Measurements from ENCODE around the gene B3GALT6. TPM values are rescaled to one million over a fixed set of nuclear protein-coding genes. Genes with fewer than 3 reads are reported as not detected.

Gene B3GALT6
- polyA plus RNA-seq, 1 donor from 2014 or later, result 5.6 TPM

GRCh38 chr1:1238702-1239178 lies 6.7 kb downstream of the B3GALT6 start:
- no peak overlapping the region for H3K4me3 Mint-ChIP-seq
- H3K36me3 Mint-ChIP-seq, result no peaks in the 10 kb centered on the region
- H3K27ac Mint-ChIP-seq, result no peak overlapping the region
- no peaks in the 10 kb centered on the region for H3K9me3 Mint-ChIP-seq
- peaks cover 8% of the 10 kb centered on the region for H3K27me3 Mint-ChIP-seq
- H3K4me1 Mint-ChIP-seq, result peaks cover 0 to 4% (median 4%) of the 10 kb centered on the region in 3 donors

DNA sequence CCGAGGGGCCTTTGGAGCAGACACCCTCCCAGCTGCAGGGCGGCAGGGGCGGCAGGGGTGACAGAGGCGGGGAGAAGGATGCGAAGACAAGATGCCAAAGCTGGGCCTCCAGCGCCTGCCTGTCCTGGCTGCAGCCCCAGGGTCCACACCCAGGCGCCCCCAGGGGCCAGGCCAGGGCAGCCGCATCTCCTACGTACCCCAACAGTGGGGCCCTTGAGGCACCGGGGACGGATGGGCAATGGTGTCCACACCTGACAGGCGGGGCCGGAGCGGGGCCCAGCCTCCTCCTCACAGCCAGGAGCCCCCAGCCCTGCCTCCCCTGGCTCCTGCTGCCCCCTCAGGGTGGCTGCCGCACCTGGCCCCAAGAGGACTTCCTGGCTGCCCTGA lies 7.2 kb downstream of the B3GALT6 start:
- Mint-ChIP-seq H3K36me3 (no peaks in the 10 kb centered on the region), H3K4me3 (no peak overlapping the region)

GRCh38 chr1:1239614-1240347 lies 7.7 kb downstream of the B3GALT6 start:
- H3K9me3 Mint-ChIP-seq, result no peaks in the 10 kb centered on the region
- H3K27ac Mint-ChIP-seq, result no peak overlapping the region
- no peaks in the 10 kb centered on the region for H3K36me3 Mint-ChIP-seq
- H3K27me3 Mint-ChIP-seq, result peaks cover 8% of the 10 kb centered on the region
- H3K4me1 Mint-ChIP-seq, result no peaks in the 10 kb centered on the region
- no peak overlapping the region for H3K4me3 Mint-ChIP-seq

More for the DNA sequence above, 7.2 kb downstream of the B3GALT6 start:
- Mint-ChIP-seq H3K27me3 (peaks cover 8% of the 10 kb centered on the region), H3K4me1 (peaks cover 0 to under 1% (median 0%) of the 10 kb centered on the region in 3 donors), H3K9me3 (no peaks in the 10 kb centered on the region), H3K27ac (no peak overlapping the region)

DNA sequence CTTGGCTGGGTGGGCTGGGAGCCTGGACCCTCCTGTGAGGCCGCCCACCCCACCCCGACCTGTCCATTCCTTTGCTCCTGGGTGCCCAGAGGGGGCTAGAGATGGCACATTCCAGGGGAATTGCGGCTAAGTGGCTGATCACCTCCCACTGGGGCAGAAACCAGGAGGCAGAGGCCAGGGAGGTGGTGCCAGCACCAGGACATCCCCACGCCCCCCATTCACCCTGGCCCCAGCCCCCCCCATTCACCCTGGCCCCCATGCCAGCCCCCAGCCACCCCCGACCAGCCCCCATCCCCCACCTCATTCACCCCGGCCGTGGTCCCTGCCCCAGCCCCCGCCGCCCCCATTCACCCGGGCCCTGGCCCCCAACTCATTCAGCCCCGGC lies 8.3 kb downstream of the B3GALT6 start:
- no peak overlapping the region for H3K4me3 Mint-ChIP-seq
- no peaks in the 10 kb centered on the region for H3K9me3 Mint-ChIP-seq
- no peaks in the 10 kb centered on the region for H3K36me3 Mint-ChIP-seq
- no peak overlapping the region for H3K27ac Mint-ChIP-seq
- no peaks in the 10 kb centered on the region for H3K4me1 Mint-ChIP-seq
- H3K27me3 Mint-ChIP-seq, result peaks cover 8% of the 10 kb centered on the region

DNA sequence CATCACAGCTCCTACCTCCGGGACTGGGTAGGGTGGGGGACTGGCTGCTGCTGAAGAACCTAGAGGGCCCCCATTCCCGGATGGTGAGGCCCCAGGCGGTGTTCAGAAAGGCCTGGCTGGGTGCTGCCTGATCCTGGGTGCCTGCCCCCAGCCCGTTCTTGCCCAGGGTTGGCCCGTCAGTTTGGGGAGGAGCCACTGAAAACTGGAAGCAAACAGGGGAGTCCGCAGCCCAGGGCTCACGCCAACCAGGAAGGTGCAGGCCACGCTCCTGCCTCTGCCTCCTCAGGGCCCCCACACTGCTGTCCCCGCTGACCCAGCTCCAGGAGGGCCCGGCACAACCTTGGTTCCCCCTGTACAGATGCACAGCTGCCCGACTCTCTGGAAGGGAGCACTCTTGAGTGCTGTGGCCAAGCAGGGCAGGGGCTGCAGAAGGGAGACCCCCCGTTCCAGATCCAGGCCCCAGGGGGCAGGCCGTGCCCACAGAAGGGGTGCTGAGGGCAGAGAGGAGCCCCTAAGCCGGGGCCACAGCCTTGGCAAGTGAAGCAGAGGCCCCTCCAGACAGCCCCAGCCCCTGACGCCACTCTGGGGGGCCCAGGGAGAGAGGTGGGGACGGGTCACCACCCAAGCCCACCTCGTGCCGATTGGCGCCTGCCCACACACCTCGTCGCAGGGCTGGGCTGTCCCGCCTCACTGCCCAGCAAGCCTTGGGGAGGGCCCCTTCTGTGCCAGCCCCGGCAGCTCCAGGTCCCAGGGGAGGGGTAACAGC lies 9.0 kb downstream of the B3GALT6 start:
- Mint-ChIP-seq H3K4me1 (no peaks in the 10 kb centered on the region), H3K4me3 (no peak overlapping the region), H3K27me3 (peaks cover 8% of the 10 kb centered on the region), H3K27ac (no peak overlapping the region), H3K9me3 (no peaks in the 10 kb centered on the region), H3K36me3 (no peaks in the 10 kb centered on the region)

DNA sequence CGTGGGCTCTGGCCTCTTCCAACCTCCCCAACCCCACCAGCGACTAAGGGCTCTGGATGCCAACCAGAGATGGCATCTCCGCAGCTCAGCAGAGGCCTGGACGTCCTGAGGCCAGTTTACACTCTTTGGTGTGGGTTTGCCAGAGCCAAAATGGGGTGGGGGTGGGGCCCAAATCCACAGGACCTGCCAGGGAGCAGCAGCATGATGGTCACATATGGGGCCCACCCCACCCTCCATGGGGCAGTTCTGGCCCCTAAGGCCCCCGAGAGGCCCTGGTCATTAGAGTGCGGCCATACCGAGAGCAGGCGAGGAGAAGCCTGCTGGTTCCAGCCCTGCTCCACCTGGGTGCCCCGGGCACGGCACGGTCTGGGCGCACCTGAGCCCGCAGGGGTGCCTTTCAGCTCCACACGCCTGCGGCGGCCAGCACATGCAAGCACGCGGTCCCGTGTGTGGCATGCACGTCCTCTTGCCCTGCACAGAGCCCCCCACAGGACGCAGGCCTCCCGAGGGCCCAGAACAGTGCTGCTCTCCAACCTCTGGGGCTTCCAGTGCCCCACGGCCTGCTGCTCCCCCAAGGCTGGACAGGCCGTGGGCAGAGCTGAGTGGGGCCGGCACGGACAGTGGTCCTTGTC lies 9.7 kb downstream of the B3GALT6 start:
- H3K27ac Mint-ChIP-seq, result no peak overlapping the region
- no peaks in the 10 kb centered on the region for H3K4me1 Mint-ChIP-seq
- no peak overlapping the region for H3K4me3 Mint-ChIP-seq
- no peaks in the 10 kb centered on the region for H3K9me3 Mint-ChIP-seq
- H3K27me3 Mint-ChIP-seq, result peaks cover 8% of the 10 kb centered on the region
- H3K36me3 Mint-ChIP-seq, result no peaks in the 10 kb centered on the region

DNA sequence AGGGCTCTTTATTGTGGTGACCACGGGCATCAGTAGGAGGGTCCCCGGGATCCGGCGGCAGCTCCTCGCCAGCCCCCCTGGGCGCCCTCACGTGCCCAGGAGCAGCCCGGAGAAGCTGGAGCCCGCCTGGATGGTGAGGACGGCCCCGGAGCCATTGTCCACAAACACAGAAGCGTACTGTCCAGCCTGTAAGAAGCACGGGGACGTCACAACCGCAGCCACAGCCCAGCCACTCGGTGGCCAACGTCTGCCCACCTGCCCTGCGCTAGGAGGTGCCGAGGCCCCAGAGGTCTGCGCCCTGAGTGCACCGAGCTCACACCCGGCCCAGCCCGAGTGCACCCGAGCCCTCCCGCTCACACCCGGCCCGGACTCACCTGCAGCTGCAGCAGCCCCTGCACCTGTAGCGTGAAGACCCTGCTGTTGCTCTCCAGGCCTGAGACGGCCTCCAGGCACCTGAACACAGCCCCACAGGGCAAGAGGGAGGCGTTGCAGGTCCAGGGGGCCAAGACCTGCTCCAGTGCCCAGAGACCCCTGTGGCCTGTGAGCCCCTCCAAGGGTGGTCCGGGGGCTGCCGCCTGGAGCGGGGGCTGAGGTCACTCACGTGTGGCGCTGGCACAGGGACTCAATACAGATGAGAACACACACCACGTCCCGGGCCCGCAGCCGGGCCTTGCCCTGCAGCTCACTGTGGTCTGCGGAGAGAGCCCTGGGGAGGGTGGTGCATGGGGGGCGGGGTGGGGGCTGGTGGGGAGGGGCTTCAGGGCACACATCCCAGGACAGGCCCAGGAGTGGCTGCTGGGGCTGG lies 10.6 kb downstream of the B3GALT6 start:
- H3K27ac Mint-ChIP-seq, result no peak overlapping the region
- H3K36me3 Mint-ChIP-seq, result no peaks in the 10 kb centered on the region
- H3K9me3 Mint-ChIP-seq, result no peaks in the 10 kb centered on the region
- H3K27me3 Mint-ChIP-seq, result peaks cover 8% of the 10 kb centered on the region
- no peak overlapping the region for H3K4me3 Mint-ChIP-seq
- H3K4me1 Mint-ChIP-seq, result no peaks in the 10 kb centered on the region

DNA sequence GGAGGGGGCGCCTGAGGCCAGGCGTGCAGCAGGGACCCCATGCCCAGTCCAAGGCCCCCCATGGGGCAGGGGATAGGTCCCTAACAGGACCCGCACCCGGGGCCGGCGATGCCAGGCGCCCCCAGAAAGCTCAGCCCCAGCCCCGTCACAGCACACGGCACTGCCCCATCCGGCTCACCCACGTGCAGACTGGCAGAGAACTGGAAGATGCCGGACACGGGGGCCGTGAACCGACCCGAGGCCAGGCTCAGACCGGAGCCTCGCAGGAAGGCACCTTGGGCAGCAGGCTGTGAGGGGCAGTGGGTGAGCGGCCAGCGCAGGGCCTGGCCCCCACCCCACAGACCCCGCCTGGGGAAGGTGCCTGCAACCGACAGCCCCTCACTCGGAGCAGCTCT lies 11.2 kb downstream of the B3GALT6 start:
- Mint-ChIP-seq H3K9me3 (no peaks in the 10 kb centered on the region), H3K27me3 (peaks cover 5% of the 10 kb centered on the region), H3K4me1 (no peaks in the 10 kb centered on the region), H3K36me3 (no peaks in the 10 kb centered on the region), H3K4me3 (no peak overlapping the region), H3K27ac (no peak overlapping the region)

- Mint-ChIP-seq H3K9me3 (no peaks in the 10 kb centered on the region), H3K4me3 (no peak overlapping the region)
These were observed 11.8 kb downstream of the B3GALT6 start for GRCh38 chr1:1243807-1244191.

GRCh38 chr1:1244192-1244811 lies 12.3 kb downstream of the B3GALT6 start:
- Mint-ChIP-seq H3K27ac (no peak overlapping the region), H3K36me3 (no peaks in the 10 kb centered on the region), H3K9me3 (no peaks in the 10 kb centered on the region), H3K4me3 (no peak overlapping the region), H3K27me3 (peaks cover 4% of the 10 kb centered on the region), H3K4me1 (no peaks in the 10 kb centered on the region)

More at GRCh38 chr1:1243807-1244191, 11.8 kb downstream of the B3GALT6 start:
- Mint-ChIP-seq H3K4me1 (no peaks in the 10 kb centered on the region), H3K36me3 (no peaks in the 10 kb centered on the region), H3K27me3 (peaks cover 5% of the 10 kb centered on the region), H3K27ac (no peak overlapping the region)

DNA sequence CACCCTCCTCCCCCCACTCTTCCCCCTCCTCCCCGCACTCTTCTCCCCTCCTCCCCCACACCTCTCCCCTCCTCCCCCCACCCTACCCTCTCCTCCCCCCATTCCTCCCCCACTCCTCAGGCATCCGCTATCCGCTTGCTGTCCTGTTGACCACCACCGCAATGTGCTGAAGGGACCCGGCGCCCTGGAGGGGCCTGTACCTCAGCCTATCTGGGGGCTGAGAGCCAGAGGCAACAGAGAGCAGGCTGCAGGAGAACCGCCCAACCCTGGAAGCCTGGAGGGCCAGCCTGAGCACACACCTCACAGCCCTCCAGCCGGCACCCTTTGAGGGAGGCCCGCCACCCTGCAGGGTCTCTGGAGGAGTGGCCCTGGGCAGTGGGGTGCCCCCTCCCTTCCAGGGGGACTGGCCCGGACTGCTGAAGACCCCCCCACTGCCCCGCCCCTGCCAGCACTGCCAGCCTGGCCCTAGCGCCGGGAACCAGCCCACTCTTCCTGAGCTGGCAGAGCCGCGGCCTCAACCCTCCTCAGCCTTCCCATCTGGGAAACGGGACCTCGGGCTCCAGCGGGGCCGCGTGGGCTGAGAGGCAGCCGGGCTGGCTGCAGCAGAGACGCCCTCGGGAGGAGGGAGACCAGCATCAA lies 13.3 kb downstream of the B3GALT6 start:
- H3K4me1 Mint-ChIP-seq, result peaks cover 3 to 6% (median 6%) of the 10 kb centered on the region in 3 donors
- H3K27ac Mint-ChIP-seq, result no peak overlapping the region
- H3K4me3 Mint-ChIP-seq, result no peak overlapping the region
- no peaks in the 10 kb centered on the region for H3K36me3 Mint-ChIP-seq
- no peaks in the 10 kb centered on the region for H3K9me3 Mint-ChIP-seq
- no peaks in the 10 kb centered on the region for H3K27me3 Mint-ChIP-seq

DNA sequence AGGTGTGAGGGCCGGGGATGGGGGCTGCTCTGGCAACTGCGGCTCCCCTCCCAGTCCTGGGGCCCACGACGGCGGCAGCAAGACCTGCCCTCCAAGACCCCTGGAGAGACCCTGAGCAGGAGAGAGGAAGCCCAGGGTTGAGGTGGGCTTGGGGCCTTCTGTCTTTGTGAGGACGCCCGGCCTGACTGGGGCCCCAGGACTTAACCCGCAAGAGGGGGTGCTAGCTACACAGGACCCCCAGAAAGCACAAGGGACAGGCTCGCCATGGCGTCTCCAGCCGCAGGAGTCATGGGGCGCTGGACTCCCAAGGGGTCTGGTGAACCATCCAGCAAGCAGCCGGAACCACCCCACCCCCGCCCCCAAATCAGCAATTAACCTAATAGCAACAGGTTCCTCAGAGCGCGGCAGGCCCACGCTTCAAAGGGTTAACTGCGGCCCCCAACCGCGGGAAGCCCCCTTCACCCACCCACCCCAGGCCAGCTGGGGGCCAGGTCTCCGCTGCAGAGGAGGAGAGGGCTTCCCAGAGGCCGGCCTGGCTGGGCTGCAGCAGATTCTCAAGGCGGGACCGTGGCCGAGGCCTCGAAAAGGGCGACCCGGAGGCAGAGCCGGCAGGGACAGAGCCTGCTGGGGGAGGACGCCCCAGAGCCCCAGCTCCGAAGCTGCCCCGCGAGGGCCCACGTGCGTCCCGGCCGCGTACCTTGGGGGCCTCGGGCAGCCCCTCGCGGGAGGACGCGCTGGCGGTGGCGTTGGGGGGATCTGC lies 14.0 kb downstream of the B3GALT6 start:
- H3K36me3 Mint-ChIP-seq, result no peaks in the 10 kb centered on the region
- no peaks in the 10 kb centered on the region for H3K27me3 Mint-ChIP-seq
- H3K9me3 Mint-ChIP-seq, result no peaks in the 10 kb centered on the region
- no peak overlapping the region for H3K27ac Mint-ChIP-seq
- H3K4me1 Mint-ChIP-seq, result peaks cover 7 to 10% (median 9%) of the 10 kb centered on the region in 3 donors
- no peak overlapping the region for H3K4me3 Mint-ChIP-seq

DNA sequence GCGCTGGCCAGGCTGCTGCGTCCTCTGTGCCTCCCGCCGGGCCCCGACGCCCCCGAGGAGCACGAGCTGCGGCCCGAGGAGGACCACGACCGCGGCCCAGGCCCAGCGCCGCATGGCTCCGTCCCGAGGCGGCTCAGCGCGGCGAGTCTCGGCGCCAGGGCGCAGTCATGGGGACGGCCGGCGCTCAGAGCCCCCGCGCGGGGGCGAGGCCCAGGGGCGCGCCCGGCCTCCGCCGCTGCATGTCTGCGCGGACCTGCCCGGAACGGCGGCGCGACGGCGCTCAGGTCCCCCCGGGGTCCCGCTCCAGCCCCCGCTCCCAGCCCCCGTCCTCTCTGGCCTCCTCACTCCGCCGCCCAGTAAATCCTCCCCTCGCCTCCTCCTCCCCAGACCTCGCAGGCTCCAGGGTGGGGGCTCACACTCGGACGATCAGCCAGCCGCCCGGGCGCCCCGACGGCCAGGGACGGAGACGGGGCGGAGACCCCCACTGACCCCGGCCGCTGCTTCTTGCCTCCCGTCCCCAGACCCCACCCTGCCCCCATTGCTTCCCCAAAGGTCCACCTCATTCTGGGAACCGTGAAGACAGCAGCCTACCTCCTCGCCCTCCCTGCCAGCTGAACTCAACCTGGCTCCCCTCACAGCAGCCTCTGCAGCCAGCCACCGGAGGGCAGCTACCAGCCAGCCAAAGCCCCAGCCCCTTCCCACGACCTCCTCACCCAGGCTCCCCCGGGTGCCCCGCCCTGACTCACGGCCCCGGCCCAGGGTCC lies 14.7 kb downstream of the B3GALT6 start, which contains the start of gene C1QTNF12:
C1QTNF12 (minus strand) TSS at position 146 of the 764 bp plus-strand sequence; CDS start at position 114, 32 bp downstream.
- H3K4me1 Mint-ChIP-seq, result peaks cover 10 to 13% (median 10%) of the 10 kb centered on the region in 3 donors
- no peak within 1 kb of the TSS for H3K27ac Mint-ChIP-seq
- H3K27me3 Mint-ChIP-seq, result no peaks in the 10 kb centered on the region
- H3K4me3 Mint-ChIP-seq, result no peak within 1 kb of the TSS
- H3K36me3 Mint-ChIP-seq, result no peaks in the 10 kb centered on the region
- H3K9me3 Mint-ChIP-seq, result no peaks in the 10 kb centered on the region
